Pancreas (tissue), 10 donors: ENCODE results near the gene NUDT3. TPM values are rescaled to one million over a fixed set of nuclear protein-coding genes. Genes with fewer than 3 reads are reported as not detected.

Source experiments
- ATAC-seq, 4 donors: fragments of 200-7000 bp; cut with Tn5 transposase; one replicate each; pipeline versions ENCODE4 v1.8.0 to v1.9.1; 2020; ENCODE audit warnings: mild to moderate bottlenecking in 4 of 4, moderate library complexity in 4 of 4
- DNase-seq, 6 donors: peaks; one replicate each; pipeline ENCODE4 v3.0.0-alpha.2; 2020
- FAIRE-seq: peaks from 2 replicates; lab custom pipeline; 2012; peaks lifted over from hg19 to GRCh38; lab: Jason Lieb, UNC
- H3K27ac ChIP-seq, 4 donors: fragments of 200-600 bp; sonication (generic); 1 replicate in 3 of 4; 2 replicates in 1 of 4; pipeline versions ENCODE4 v1.5.0 to v1.8.0; 2020
- H3K27me3 ChIP-seq, 4 donors: fragments of 200-600 bp; one replicate each; pipeline ENCODE4 v1.8.0; 2021
- H3K36me3 ChIP-seq, 3 donors: fragments of 200-600 bp; sonication (generic) in 1 of 3; one replicate each; pipeline versions ENCODE4 v1.5.0 to v1.8.0; 2020 to 2021
- H3K4me1 ChIP-seq, 3 donors: fragments of 200-600 bp; one replicate each; pipeline ENCODE4 v1.8.0; 2021
- H3K4me3 ChIP-seq, 4 donors: fragments of 200-600 bp; sonication (generic) in 2 of 4; one replicate each; pipeline versions ENCODE4 v1.5.0 to v1.8.0; 2020 to 2021
- H3K9me3 ChIP-seq, 4 donors: fragments of 200-600 bp; one replicate each; pipeline ENCODE4 v1.8.0; 2021
- CTCF ChIP-seq, 4 donors: fragments of 200-600 bp; sonication (generic) in 3 of 4; IDR thresholded peaks; one replicate each; pipeline versions ENCODE4 v1.5.0 to v1.8.0; 2021; ENCODE audit warnings: antibody characterized with exemption in 4 of 4
- WGBS, 2 donors: extraction: QIAGEN DNeasy Blood & Tissue Kit; methylation state at CpG; one replicate each; pipeline ENCODE4 v1.1.7; 2013; 5-methylcytosine and 5-hydroxymethylcytosine counted together
- intact Hi-C, 3 donors: fragments of 100-400 bp; cut with DNase I; formaldehyde crosslinking; loops; one replicate each; pipeline versions ENCODE4 v1.11.1 to v1.14.2; 2022
- polyA plus RNA-seq, 2 donors: library from polyadenylated mRNA; stranded (reverse); fragments of 200-250 nt; gene quantifications; one replicate each; pipeline ENCODE4 v1.2.3, GENCODE V29; 2013
- total RNA-seq, 6 donors: library from RNA; stranded (reverse); fragmentation: NEBNext Ultra II Directional in 4 of 6; extraction: Animal tissue kit (Norgen Biotek cat#: 25700) in 4 of 6; gene quantifications; one replicate each; pipeline versions ENCODE4 v1.2.1 to v1.2.4, GENCODE V29; 2021 to 2023
- donor health status: healthy with polysubstance abuse.
- donor health status: DM: no; HTN: no; CAD: no; lungs with moderate emphysema.
- donor health status: DM: no; HTN: no; CAD: no.
- donor health status: control.
- donor health status: control.
- donor health status: Bipolar disorder and iron deficiency.
- donor health status: DM: yes; HTN: yes; CAD: no.
- donor health status: DM: no; HTN: no; CAD: no.
- donor health status: DM: no; HTN: no; CAD: no.
- donor health status: DM: yes; HTN: yes; CAD: no.

Gene NUDT3
- total and polyA plus RNA-seq, 8 donors: 7.1 to 20.7 (median 14.0) TPM

DNA sequence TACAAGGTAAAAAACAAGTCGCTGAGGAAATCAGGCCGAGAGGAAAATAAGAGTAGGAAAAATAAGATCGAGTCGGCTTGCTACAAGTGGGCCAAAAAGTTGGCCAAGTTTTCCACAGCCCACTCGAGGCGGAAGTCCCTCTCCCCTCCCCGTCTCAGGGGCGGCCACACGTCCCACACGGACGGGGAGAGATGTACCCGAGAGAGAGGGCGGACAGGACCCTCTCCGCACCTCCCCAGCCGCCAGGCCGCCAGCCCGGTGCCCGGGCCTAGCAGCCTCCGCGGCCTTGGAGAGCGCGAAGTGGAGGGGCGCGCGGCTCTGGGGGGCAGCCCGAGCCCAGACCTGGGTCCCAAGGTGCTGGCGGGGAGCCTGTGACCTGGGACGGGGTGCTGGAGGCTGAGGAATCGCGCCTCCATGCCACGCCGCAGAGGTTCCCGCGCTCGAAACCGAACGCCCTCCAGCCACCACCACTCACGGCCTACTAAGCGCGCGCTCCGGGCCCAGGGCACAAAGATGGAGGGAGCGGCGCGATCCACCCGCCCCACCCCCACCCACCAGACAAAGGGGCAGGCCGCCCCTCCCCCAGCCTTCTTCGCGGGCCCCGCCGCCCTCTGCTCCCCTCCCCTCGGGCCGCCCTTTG lies 157.7 kb downstream of the NUDT3 start:
- intact Hi-C loops: no loop called here
- TF ChIP-seq CTCF (IDR thresholded peaks at IDR 0.05): no peak
- Histone ChIP-seq H3K27ac (peak overlapping the region in 3 of 4 donors; percentile 69 to 88 (median 69)), H3K27me3 (no peaks in the 10 kb centered on the region), H3K9me3 (no peaks in the 10 kb centered on the region), H3K36me3 (no peaks in the 10 kb centered on the region), H3K4me1 (peaks cover 0 to 12% (median 0%) of the 10 kb centered on the region in 3 donors), H3K4me3 (no peak overlapping the region)
- DNase-seq: peak in 3 of 6 donors; percentile 45 to 78 (median 52)
- FAIRE-seq: no peak
- no peak for ATAC-seq
- 81 to 89% methylated on average over 35 to 53 of the region's 53 CpGs for WGBS, 2 donors

DNA sequence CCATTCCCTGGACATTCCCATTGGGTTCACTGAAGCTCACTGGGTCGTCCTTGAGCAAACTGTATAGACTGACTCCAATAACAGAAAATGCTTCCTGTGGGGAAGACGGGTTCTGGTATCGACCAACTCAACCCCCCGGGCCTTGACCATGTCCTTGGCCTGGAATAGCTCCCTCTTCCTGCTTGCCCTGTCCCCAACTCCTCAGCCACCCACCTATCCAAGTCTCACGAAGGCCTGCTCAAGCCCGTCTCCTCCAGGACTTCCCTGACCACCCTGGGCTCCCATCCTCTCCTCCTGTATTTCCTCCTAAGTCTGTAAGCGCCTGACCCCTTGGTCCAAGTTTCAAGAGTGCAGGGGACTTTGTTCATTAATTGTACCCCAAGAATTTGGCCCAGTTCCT lies 158.6 kb downstream of the NUDT3 start:
- peak in 1 of 6 donors; percentile 24 for DNase-seq
- intact Hi-C loops: no loop called here
- no peak overlapping the region for H3K27ac ChIP-seq

GRCh38 chr6:34232901-34233300 lies 159.6 kb downstream of the NUDT3 start:
- no peaks in the 10 kb centered on the region for H3K9me3 ChIP-seq
- FAIRE-seq: no peak
- no peak overlapping the region for H3K27ac ChIP-seq
- no peak overlapping the region for H3K4me3 ChIP-seq
- no peaks in the 10 kb centered on the region for H3K36me3 ChIP-seq
- DNase-seq: no peak
- TF ChIP-seq CTCF (IDR thresholded peaks at IDR 0.05): no peak
- 79 to 84% methylated on average over 5 of the region's 5 CpGs for WGBS, 2 donors
- H3K4me1 ChIP-seq: peaks cover 0 to 3% (median 0%) of the 10 kb centered on the region in 3 donors
- intact Hi-C loops: no loop called here
- no peaks in the 10 kb centered on the region for H3K27me3 ChIP-seq
- ATAC-seq: no peak

More for the DNA sequence above, 158.6 kb downstream of the NUDT3 start:
- ATAC-seq (no peak), FAIRE-seq (no peak)
- H3K36me3 ChIP-seq: no peaks in the 10 kb centered on the region
- no peaks in the 10 kb centered on the region for H3K27me3 ChIP-seq
- no peak overlapping the region for H3K4me3 ChIP-seq
- TF ChIP-seq CTCF (IDR thresholded peaks at IDR 0.05): no peak
- peaks cover 0 to 11% (median 0%) of the 10 kb centered on the region in 3 donors for H3K4me1 ChIP-seq
- no peaks in the 10 kb centered on the region for H3K9me3 ChIP-seq
- WGBS, 2 donors: 78 to 82% methylated on average over 7 of the region's 7 CpGs

DNA sequence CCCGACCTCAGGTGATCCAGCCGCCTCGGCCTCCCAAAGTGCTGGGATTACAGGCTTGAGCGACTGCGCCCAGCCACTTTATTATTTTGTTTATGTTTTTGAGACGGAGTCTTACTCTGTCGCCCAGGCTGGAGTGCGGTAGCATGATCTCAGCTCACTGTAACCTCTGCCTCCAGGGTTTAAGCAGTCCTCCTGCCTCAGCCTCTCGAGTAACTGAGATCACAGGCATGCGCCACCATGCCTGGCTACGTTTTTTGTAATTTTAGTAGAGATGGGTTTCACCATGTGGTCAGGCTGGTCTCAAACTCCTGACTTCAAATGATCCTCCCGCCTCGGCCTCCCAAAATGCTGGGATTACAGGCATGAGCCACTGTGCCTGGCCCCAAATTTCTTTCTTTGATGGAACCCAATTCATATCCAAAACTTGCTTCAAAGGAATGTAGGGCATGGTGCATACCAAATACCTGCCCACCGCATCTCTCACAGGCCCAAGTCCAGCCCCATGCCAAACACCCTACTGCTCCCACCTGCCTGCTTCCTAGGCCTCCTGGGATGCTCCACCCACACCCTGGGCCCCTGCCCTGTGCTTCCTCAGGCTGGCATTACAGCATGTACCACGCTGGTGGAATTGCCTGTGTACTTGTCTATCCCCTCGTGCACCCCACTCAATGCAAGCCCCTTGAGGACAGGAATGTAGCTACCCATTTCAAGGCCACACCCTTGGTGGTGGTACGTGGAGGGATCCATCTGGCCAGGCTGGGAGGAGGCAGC lies 160.7 kb downstream of the NUDT3 start:
- no peak for DNase-seq
- H3K4me1 ChIP-seq: peaks cover 0 to 3% (median 0%) of the 10 kb centered on the region in 3 donors
- no peak overlapping the region for H3K27ac ChIP-seq
- TF ChIP-seq CTCF (IDR thresholded peaks at IDR 0.05): no peak
- H3K4me3 ChIP-seq: no peak overlapping the region
- WGBS, 2 donors: 90 to 91% methylated on average over 17 of the region's 17 CpGs
- no peak for ATAC-seq
- no peaks in the 10 kb centered on the region for H3K9me3 ChIP-seq
- FAIRE-seq: no peak
- intact Hi-C loops: no loop called here
- H3K27me3 ChIP-seq: no peaks in the 10 kb centered on the region
- no peaks in the 10 kb centered on the region for H3K36me3 ChIP-seq
